ENCODE results near the gene OAS2. TPM values are rescaled to one million over a fixed set of nuclear protein-coding genes. Genes with fewer than 3 reads are reported as not detected.

Gene OAS2
- total and polyA plus RNA-seq, 2 of the 8 experiments (the other 6 are each of a cell fraction or from before 2014, with no cell fraction given), result 0.06 TPM; not detected in 1

DNA sequence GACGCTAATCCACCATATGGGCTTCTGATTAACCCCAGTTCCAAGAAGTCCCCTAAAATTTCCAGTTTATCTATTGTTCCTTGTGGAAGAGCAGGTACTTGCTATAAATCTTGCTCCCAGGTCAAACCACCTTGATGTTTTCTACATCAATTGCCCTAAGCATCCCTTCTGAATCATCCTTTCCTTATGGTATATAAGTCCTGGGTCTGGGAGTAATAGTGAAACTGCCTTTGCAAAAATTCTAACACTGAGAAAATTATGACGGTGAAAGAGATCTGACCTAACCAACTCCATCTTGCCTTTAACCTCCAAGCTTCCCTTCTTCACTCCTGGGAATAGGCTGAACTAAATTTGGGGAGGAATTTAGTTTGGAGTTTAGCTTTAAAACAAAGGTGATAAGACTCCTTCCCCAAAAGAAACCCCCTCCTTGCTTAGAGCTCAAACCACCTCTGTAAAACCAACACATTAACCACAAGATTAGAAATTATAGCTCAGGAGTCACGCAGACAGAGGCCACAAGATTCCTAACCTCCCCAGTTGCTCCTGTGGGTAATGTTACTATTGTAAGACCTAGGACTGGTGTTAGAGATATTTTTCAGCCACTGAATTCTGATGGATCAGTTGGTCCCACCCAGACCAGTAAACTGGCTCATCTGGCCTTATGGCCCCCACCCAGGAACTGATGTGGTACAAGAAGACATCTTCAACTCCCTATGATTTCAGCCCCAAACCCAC lies 44.4 kb downstream of the OAS2 start:
- H3K9ac ChIP-seq (replicated peaks in 1 of 4; ENCODE audit: extremely low read depth in 1 of 4, low read depth in 3 of 4, low read length in 3 of 4), result no peak overlapping the region
- ChIA-PET CTCF (ENCODE audit: partially characterized antibody) (interaction anchor here (1.1 to 8.9 kb wide), 6 partner anchors 10 to 152 kb away, joined by 3 to 59 read pairs (median 8); no protein-coding TSS in a partner anchor), POLR2A (ENCODE audit: partially characterized antibody) (no interaction called here)
- TF ChIP-seq SAP30 (IDR thresholded peaks at IDR 0.05; ENCODE audit: insufficient read depth, insufficient replicate concordance, low read length) (no peak), MAFK (IDR thresholded peaks at IDR 0.05; ENCODE audit: low read depth, low read length) (no peak), BCL11A (IDR thresholded peaks at IDR 0.05; ENCODE audit: low read depth in 2 of 2, low read length in 2 of 2) (no peak)
- no peak overlapping the region for H4K8ac ChIP-seq (ENCODE audit: extremely low read depth, insufficient read depth, low read length)
- H2BK5ac ChIP-seq (ENCODE audit: low read depth, low read length), result no peak overlapping the region
- no peak overlapping the region for H2BK15ac ChIP-seq (ENCODE audit: low read length)
- no peaks in the 10 kb centered on the region for H3K79me1 ChIP-seq (ENCODE audit: low read depth, low read length)
- no peak overlapping the region for H2BK20ac ChIP-seq (ENCODE audit: low read length)
- H3K79me2 ChIP-seq (ENCODE audit: control insufficient read depth in 1 of 2, insufficient read depth in 2 of 2, low read length in 2 of 2), result no peaks in the 10 kb centered on the region
- no peak for FAIRE-seq
- no peaks in the 10 kb centered on the region for H3K27me3 ChIP-seq (replicated peaks in 1 of 4; ENCODE audit: control insufficient read depth in 3 of 4, extremely low read depth in 1 of 4, insufficient read depth in 3 of 4, low read length in 3 of 4)
- H3K9me3 ChIP-seq (ENCODE audit: insufficient read depth in 2 of 2, low read depth in 1 of 2, low read length in 1 of 2), result 0 out of 4 replicates have a peak, but pooled peaks cover 4 to 6% of the 10 kb centered on the region in 2 experiments
- DNase-seq (ENCODE audit: low read depth in 1 of 2, low spot score in 2 of 2), result no peak
- H2BK12ac ChIP-seq (ENCODE audit: low read depth, low read length), result no peak overlapping the region
- H3K4me2 ChIP-seq (ENCODE audit: insufficient read depth in 1 of 2, low read depth in 2 of 2, low read length in 2 of 2), result no peak overlapping the region
- H2BK120ac ChIP-seq (replicated peaks; ENCODE audit: low read depth, low read length), result no peak overlapping the region
- no peaks in the 10 kb centered on the region for H4K20me1 ChIP-seq (replicated peaks in 1 of 2; ENCODE audit: control insufficient read depth in 1 of 2, insufficient read depth in 2 of 2, low read length in 2 of 2)
- H3K4me1 ChIP-seq (replicated peaks in 1 of 4; ENCODE audit: control insufficient read depth in 3 of 4, insufficient read depth in 4 of 4, low read length in 3 of 4), result no peaks in the 10 kb centered on the region
- H2AK5ac ChIP-seq (ENCODE audit: low read depth, low read length), result no peak overlapping the region
- H3K27ac ChIP-seq (ENCODE audit: low read depth, low read length), result no peak overlapping the region
- H4K5ac ChIP-seq (ENCODE audit: insufficient read length, low read depth, low read length), result no peak overlapping the region
- H3K23me2 ChIP-seq (ENCODE audit: low read depth, low read length), result no peaks in the 10 kb centered on the region
- no peak overlapping the region for H2AFZ ChIP-seq (ENCODE audit: low read length)
- H3K23ac ChIP-seq (ENCODE audit: insufficient read length), result no peak overlapping the region
- WGBS, 2 experiments (ENCODE audit: extremely low coverage in 1 of 2, insufficient coverage in 1 of 2, insufficient read length in 1 of 2, insufficient replicate concordance in 2 of 2, low coverage in 1 of 2, low lambda C conversion rate in 2 of 2, missing lambda C conversion rate in 1 of 2), result 90% methylated on average over 3 of the region's 3 CpGs; no CpG with 5 or more reads in 1 of the 2 experiments
- H3K56ac ChIP-seq (replicated peaks; ENCODE audit: insufficient read length, low read depth, low read length), result no peak overlapping the region
- no peak overlapping the region for H3K4me3 ChIP-seq (ENCODE audit: extremely low read depth in 1 of 4, insufficient read depth in 2 of 4, low read depth in 3 of 4, low read length in 4 of 4)
- no peak overlapping the region for H3K14ac ChIP-seq (ENCODE audit: insufficient read length)
- H3K36me3 ChIP-seq (ENCODE audit: control insufficient read depth in 2 of 4, insufficient read depth in 4 of 4, low read length in 3 of 4), result no peaks in the 10 kb centered on the region; a peak in 1 of 8 replicates
- H4K91ac ChIP-seq (replicated peaks; ENCODE audit: insufficient read length, low read length), result no peak overlapping the region
- H3K4ac ChIP-seq (replicated peaks; ENCODE audit: insufficient read length, low read depth, low read length), result no peak overlapping the region
- no peak overlapping the region for H3K18ac ChIP-seq (ENCODE audit: extremely low read depth, low read length)
